ENCODE measurements around the gene TRIM21. TPM values are rescaled to one million over a fixed set of nuclear protein-coding genes. Genes with fewer than 3 reads are reported as not detected.

TRIM21 gene
- total RNA-seq, 1 donor from 2014 or later = 9.7 TPM

- no peaks in the 10 kb centered on the region for H3K4me1 Mint-ChIP-seq
- H3K4me3 Mint-ChIP-seq = no peak overlapping the region
- Histone ChIP-seq H4K20me1 (ENCODE audit: low read depth) (no peaks in the 10 kb centered on the region), H3K27ac (no peak overlapping the region), H3K9me3 (ENCODE audit: low read depth) (no peaks in the 10 kb centered on the region), H2AFZ (replicated peaks) (no peak overlapping the region), H3K27me3 (no peaks in the 10 kb centered on the region), H3K4me2 (no peak overlapping the region), H3F3A (ENCODE audit: low read depth) (no peaks in the 10 kb centered on the region), H3K36me3 (no peaks in the 10 kb centered on the region), H3K79me2 (ENCODE audit: low read depth) (no peaks in the 10 kb centered on the region), H3K4me1 (no peaks in the 10 kb centered on the region), H3K9ac (no peak overlapping the region), H3K4me3 (no peak overlapping the region)
- TF ChIP-seq EZH2phosphoT487 (IDR thresholded peaks at IDR 0.05) = no peak
- no peak for TF ChIP-seq EZH2 (IDR thresholded peaks at IDR 0.05)
- TF ChIP-seq CTCF (IDR thresholded peaks at IDR 0.05) = no peak
- H3K9me3 Mint-ChIP-seq = no peaks in the 10 kb centered on the region
- no peak overlapping the region for H3K27ac Mint-ChIP-seq
- no peak for DNase-seq (ENCODE audit: low spot score)
- no peaks in the 10 kb centered on the region for H3K36me3 Mint-ChIP-seq
- peaks cover 5% of the 10 kb centered on the region for H3K27me3 Mint-ChIP-seq (ENCODE audit: insufficient read depth, low read depth)
Observed at GRCh38 chr11:4433856-4434255, 40.4 kb upstream of the TRIM21 start.

GRCh38 chr11:4430051-4430450 lies 36.5 kb upstream of the TRIM21 start:
- Histone ChIP-seq H3K4me1 (no peaks in the 10 kb centered on the region), H2AFZ (replicated peaks) (no peak overlapping the region), H3K4me2 (no peak overlapping the region), H3K9ac (no peak overlapping the region), H3K79me2 (ENCODE audit: low read depth) (no peaks in the 10 kb centered on the region), H3K4me3 (no peak overlapping the region), H4K20me1 (ENCODE audit: low read depth) (no peaks in the 10 kb centered on the region), H3F3A (ENCODE audit: low read depth) (no peaks in the 10 kb centered on the region), H3K36me3 (no peaks in the 10 kb centered on the region), H3K9me3 (ENCODE audit: low read depth) (no peaks in the 10 kb centered on the region), H3K27ac (no peak overlapping the region), H3K27me3 (no peaks in the 10 kb centered on the region)
- Mint-ChIP-seq H3K36me3 (no peaks in the 10 kb centered on the region), H3K4me3 (no peak overlapping the region), H3K4me1 (no peaks in the 10 kb centered on the region), H3K27ac (no peak overlapping the region), H3K27me3 (ENCODE audit: insufficient read depth, low read depth) (peaks cover 7% of the 10 kb centered on the region), H3K9me3 (no peaks in the 10 kb centered on the region)
- TF ChIP-seq CTCF (IDR thresholded peaks at IDR 0.05) (no peak), EZH2phosphoT487 (IDR thresholded peaks at IDR 0.05) (no peak), EZH2 (IDR thresholded peaks at IDR 0.05) (no peak)
- DNase-seq (ENCODE audit: low spot score) = no peak

- Mint-ChIP-seq H3K9me3 (no peaks in the 10 kb centered on the region), H3K4me1 (no peaks in the 10 kb centered on the region), H3K4me3 (no peak overlapping the region), H3K27ac (no peak overlapping the region), H3K27me3 (ENCODE audit: insufficient read depth, low read depth) (peaks cover 2% of the 10 kb centered on the region), H3K36me3 (no peaks in the 10 kb centered on the region)
- H4K20me1 ChIP-seq (ENCODE audit: low read depth) = no peaks in the 10 kb centered on the region
- H3K27me3 ChIP-seq = no peaks in the 10 kb centered on the region
- H3K9ac ChIP-seq = no peak overlapping the region
- no peak overlapping the region for H3K27ac ChIP-seq
- no peak overlapping the region for H3K4me2 ChIP-seq
- H3K79me2 ChIP-seq (ENCODE audit: low read depth) = no peaks in the 10 kb centered on the region
- H2AFZ ChIP-seq (replicated peaks) = no peak overlapping the region
- H3K36me3 ChIP-seq = no peaks in the 10 kb centered on the region
- H3K9me3 ChIP-seq (ENCODE audit: low read depth) = no peaks in the 10 kb centered on the region
- TF ChIP-seq EZH2phosphoT487 (IDR thresholded peaks at IDR 0.05) (no peak), EZH2 (IDR thresholded peaks at IDR 0.05) (no peak)
- no peak for DNase-seq (ENCODE audit: low spot score)
- no peak overlapping the region for H3K4me3 ChIP-seq
- H3K4me1 ChIP-seq = no peaks in the 10 kb centered on the region
- H3F3A ChIP-seq (ENCODE audit: low read depth) = no peaks in the 10 kb centered on the region
Observed at GRCh38 chr11:4418403-4418802, 24.9 kb upstream of the TRIM21 start.

GRCh38 chr11:4416816-4417215 lies 23.3 kb upstream of the TRIM21 start:
- Histone ChIP-seq H3K4me3 (no peak overlapping the region), H4K20me1 (ENCODE audit: low read depth) (no peaks in the 10 kb centered on the region), H3K4me2 (no peak overlapping the region), H3K27me3 (no peaks in the 10 kb centered on the region), H2AFZ (replicated peaks) (no peak overlapping the region), H3K79me2 (ENCODE audit: low read depth) (no peaks in the 10 kb centered on the region), H3K4me1 (no peaks in the 10 kb centered on the region), H3F3A (ENCODE audit: low read depth) (no peaks in the 10 kb centered on the region), H3K9ac (no peak overlapping the region), H3K36me3 (no peaks in the 10 kb centered on the region), H3K27ac (no peak overlapping the region), H3K9me3 (ENCODE audit: low read depth) (no peaks in the 10 kb centered on the region)
- no peak overlapping the region for H3K27ac Mint-ChIP-seq
- no peak overlapping the region for H3K4me3 Mint-ChIP-seq
- TF ChIP-seq EZH2phosphoT487 (IDR thresholded peaks at IDR 0.05) (no peak), EZH2 (IDR thresholded peaks at IDR 0.05) (no peak), CTCF (IDR thresholded peaks at IDR 0.05) (no peak)
- no peaks in the 10 kb centered on the region for H3K9me3 Mint-ChIP-seq
- no peaks in the 10 kb centered on the region for H3K4me1 Mint-ChIP-seq
- no peaks in the 10 kb centered on the region for H3K36me3 Mint-ChIP-seq
- H3K27me3 Mint-ChIP-seq (ENCODE audit: insufficient read depth, low read depth) = peaks cover 2% of the 10 kb centered on the region
- DNase-seq (ENCODE audit: low spot score) = no peak

Measured in neural progenitor cell (in vitro differentiated cells).